OCI-LY1 (cell line): ENCODE results near the gene GALNT18.

ENCODE experiments used
- EZH2 ChIP-seq: fragments of 200-600 bp; sonication (generic), shearing (Covaris generic); IDR thresholded peaks from 2 replicates; pipeline ENCODE4 v1.8.0; 2017; ENCODE audit warnings: borderline replicate concordance, mixed run types, mild to moderate bottlenecking, antibody characterized with exemption, low read length, moderate library complexity, mixed read lengths
- TF ChIP-seq, protein P1 (sequence below): fragments of 200-600 bp; sonication (generic), shearing (Covaris generic); IDR thresholded peaks from 2 replicates; pipeline ENCODE4 v1.5.1; 2017; ENCODE audit warnings: mild to moderate bottlenecking, antibody characterized with exemption, low read length, moderate library complexity, mixed read lengths

DNA sequence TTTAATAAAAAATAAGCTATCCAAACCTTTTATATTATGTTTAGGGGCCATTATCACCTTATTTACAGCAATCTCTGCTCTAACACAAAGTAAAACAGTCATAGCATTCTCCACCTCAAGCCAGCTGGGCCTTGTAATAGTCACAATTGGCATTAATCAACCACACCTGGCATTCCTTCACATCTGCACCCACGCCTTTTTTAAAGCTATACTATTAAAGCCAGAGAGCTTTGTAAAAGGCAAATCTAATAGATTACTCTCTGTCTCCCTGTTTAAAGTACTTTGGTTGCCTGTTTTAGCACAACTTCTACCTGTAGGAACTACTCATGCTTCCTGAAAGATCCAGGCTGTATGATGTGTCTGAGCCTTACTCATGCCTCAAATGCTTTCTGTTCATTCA lies 381.8 kb downstream of the GALNT18 start:
- TF ChIP-seq, protein P1, sequence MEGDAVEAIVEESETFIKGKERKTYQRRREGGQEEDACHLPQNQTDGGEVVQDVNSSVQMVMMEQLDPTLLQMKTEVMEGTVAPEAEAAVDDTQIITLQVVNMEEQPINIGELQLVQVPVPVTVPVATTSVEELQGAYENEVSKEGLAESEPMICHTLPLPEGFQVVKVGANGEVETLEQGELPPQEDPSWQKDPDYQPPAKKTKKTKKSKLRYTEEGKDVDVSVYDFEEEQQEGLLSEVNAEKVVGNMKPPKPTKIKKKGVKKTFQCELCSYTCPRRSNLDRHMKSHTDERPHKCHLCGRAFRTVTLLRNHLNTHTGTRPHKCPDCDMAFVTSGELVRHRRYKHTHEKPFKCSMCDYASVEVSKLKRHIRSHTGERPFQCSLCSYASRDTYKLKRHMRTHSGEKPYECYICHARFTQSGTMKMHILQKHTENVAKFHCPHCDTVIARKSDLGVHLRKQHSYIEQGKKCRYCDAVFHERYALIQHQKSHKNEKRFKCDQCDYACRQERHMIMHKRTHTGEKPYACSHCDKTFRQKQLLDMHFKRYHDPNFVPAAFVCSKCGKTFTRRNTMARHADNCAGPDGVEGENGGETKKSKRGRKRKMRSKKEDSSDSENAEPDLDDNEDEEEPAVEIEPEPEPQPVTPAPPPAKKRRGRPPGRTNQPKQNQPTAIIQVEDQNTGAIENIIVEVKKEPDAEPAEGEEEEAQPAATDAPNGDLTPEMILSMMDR = no peak
- no peak for TF ChIP-seq EZH2
